ENCODE results near the gene SIMC1. TPM values are rescaled to one million over a fixed set of nuclear protein-coding genes. Genes with fewer than 3 reads are reported as not detected.
A peak's percentile ranks its signal among the peaks of the same experiment; 100 is the strongest.

The SIMC1 gene
- total RNA-seq, 2 experiments from 2014 or later, result 24.6 to 36.9 TPM

DNA sequence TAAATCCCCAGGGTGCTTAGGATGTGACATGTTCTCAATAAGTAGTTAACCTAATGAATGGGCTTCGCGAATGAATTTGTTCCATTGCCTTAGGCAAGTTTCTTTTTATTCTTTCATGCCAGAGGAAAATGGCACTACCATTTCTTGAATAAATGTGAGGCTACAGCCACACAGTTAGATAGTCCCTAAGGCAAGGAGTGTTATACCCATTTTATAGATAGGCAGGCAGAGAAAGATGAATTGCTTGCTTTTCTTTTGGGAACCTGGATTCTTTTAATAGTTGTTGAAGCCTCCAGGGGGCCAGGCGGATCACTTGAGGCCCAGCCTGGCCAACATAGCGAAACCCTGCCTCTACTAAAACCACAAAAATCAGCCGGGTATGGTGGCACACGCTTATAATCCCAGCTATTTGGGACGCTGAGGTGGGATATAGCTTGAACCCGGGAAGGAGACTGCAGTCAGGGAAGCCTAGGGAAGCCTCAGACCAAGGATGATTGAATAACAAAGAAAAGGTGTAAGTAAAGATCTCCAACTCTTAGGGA is 149.2 kb downstream of the SIMC1 start:
- DNase-seq, result no peak
- Mint-ChIP-seq H3K9me3 (ENCODE audit: low read depth) (no peaks in the 10 kb centered on the region), H3K4me3 (peak overlapping the region; percentile 93), H3K36me3 (peaks cover 50% of the 10 kb centered on the region), H3K4me1 (peaks cover 36% of the 10 kb centered on the region), H3K27ac (peak overlapping the region; percentile 99), H3K27me3 (no peaks in the 10 kb centered on the region)
- CTCF ChIA-PET, result interaction anchor here (1.3 to 2.2 kb wide), 3 partner anchors 29 to 191 kb away, joined by 4 to 9 read pairs (median 8); partner anchors contain the start of genes CLTB and FAF2
- no peak for ATAC-seq

DNA sequence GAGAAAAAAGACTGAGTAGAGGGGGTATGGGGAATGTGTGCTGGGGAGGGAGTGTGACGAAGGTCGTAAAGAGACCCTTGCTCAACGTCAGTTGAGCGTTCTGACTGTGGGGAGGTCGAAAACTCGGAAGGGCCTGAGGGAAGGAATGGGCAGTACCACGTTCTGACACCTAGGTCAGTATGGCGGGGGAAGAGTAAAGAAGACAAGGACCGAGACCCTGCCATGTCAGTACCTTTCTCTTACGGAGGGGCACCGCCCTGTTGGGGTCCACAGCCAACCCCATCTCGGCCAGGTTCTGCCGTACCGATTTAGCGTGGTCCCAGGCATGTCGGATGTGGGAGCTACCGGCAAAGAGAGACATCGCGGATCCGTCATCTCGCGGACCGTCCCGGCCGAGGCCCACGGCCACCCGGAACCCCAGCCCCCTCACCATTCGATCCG is 149.8 kb downstream of the SIMC1 start:
- no peak for DNase-seq
- peak overlapping the region; percentile 93 for H3K4me3 Mint-ChIP-seq
- ATAC-seq, result peak; percentile 0
- no peaks in the 10 kb centered on the region for H3K9me3 Mint-ChIP-seq (ENCODE audit: low read depth)
- CTCF ChIA-PET, result interaction anchor here (1.2 to 2.2 kb wide), 6 partner anchors 26 to 191 kb away, joined by 3 to 9 read pairs (median 6); partner anchors contain the start of genes CLTB, FAF2, KIAA1191 and RNF44
- peaks cover 36% of the 10 kb centered on the region for H3K4me1 Mint-ChIP-seq
- peak overlapping the region; percentile 99 for H3K27ac Mint-ChIP-seq
- no peaks in the 10 kb centered on the region for H3K27me3 Mint-ChIP-seq
- H3K36me3 Mint-ChIP-seq, result peaks cover 46% of the 10 kb centered on the region

DNA sequence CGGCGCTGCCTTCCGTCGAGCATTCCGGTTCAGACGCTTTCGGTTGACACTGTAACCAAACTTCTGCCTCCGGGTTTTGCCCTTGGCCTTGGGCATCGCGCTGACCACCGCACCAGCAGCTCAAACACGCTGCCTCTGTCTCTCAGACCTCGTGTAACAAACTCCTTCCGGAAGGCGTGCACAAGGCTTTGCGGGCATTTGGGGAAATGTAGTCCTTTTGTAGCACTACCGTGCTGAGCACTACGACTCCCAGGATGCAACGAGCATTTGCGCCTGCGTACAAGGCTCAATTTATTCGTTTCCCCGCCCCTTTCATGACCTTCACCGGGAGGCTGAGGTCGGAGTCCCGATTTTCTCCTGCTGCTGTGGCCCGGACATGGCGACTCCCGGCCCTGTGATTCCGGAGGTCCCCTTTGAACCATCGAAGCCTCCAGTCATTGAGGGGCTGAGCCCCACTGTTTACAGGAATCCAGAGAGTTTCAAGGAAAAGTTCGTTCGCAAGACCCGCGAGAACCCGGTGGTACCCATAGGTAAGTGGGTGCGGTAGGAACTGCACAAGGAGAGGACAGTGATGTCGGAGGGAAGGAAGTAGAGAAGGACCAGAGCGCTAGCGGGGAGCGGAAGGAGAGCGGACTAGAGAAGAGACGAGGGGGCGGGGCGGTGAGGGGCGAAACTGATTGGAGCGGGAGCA is 150.4 kb downstream of the SIMC1 start, which contains the start of the genes HIGD2A and NOP16:
Gene HIGD2A (plus strand): TSS at position 308 of the 691 bp plus-strand sequence. CDS start 69 bp downstream, at position 377.
Gene NOP16 (minus strand): TSS at position 155 of the 691 bp plus-strand sequence. CDS start 59 bp downstream, at position 96.
- Mint-ChIP-seq H3K36me3 (peaks cover 42% of the 10 kb centered on the region), H3K4me3 (peak within 1 kb of the TSS; percentile 93), H3K4me1 (peaks cover 36% of the 10 kb centered on the region), H3K27ac (peak within 1 kb of the TSS; percentile 99), H3K9me3 (ENCODE audit: low read depth) (no peaks in the 10 kb centered on the region), H3K27me3 (no peaks in the 10 kb centered on the region)
- peak; percentile 100 for DNase-seq
- CTCF ChIA-PET, result interaction anchor here (0.6 to 2.2 kb wide), 8 partner anchors 27 to 593 kb away, joined by 3 to 9 read pairs (median 4); partner anchors contain the start of genes CLTB, FAF2, KIAA1191 and RNF44
- ATAC-seq, result peak; percentile 92

DNA sequence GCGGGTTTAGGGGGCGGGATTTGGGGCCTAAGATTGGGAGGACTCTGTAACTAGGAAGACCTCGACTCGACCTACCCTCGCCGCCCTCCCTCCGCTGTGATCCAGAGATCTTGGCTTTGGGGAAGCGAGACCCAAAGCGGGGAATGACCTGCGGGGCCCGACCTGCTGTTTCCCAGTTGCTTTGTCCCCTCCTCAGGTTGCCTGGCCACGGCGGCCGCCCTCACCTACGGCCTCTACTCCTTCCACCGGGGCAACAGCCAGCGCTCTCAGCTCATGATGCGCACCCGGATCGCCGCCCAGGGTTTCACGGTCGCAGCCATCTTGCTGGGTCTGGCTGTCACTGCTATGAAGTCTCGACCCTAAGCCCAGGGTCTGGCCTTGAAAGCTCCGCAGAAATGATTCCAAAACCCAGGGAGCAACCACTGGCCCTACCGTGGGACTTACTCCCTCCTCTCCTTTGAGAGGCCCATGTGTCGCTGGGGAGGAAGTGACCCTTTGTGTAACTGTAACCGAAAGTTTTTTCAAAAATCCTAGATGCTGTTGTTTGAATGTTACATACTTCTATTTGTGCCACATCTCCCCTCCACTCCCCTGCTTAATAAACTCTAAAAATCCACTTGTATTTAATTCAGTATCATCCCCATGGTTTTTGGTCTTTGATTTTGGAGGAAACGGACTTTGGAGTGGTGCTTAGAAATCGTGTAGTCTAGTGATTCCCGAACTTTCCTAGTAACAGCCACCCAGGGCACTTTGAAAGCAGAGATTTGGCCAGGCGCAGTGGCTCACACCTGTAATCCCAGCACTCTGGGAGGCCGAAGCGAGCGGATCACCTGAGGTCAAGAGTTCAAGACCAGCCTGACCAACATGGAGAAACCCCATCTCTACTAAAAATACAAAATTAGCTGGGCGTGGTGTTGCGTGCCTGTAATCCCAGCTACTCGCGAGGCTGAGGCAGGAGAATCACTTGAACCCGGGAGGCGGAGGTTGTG is 151.2 kb downstream of the SIMC1 start:
- Mint-ChIP-seq H3K27ac (peak overlapping the region; percentile 99), H3K27me3 (no peaks in the 10 kb centered on the region), H3K4me1 (peaks cover 36% of the 10 kb centered on the region), H3K36me3 (peaks cover 36% of the 10 kb centered on the region), H3K9me3 (ENCODE audit: low read depth) (no peaks in the 10 kb centered on the region), H3K4me3 (peak overlapping the region; percentile 93)
- DNase-seq, result no peak
- CTCF ChIA-PET, result interaction anchor here (0.6 to 2.2 kb wide), 7 partner anchors 27 to 592 kb away, joined by 3 to 9 read pairs (median 5); partner anchors contain the start of genes CLTB, FAF2, KIAA1191 and RNF44
- peak; percentile 52 for ATAC-seq

DNA sequence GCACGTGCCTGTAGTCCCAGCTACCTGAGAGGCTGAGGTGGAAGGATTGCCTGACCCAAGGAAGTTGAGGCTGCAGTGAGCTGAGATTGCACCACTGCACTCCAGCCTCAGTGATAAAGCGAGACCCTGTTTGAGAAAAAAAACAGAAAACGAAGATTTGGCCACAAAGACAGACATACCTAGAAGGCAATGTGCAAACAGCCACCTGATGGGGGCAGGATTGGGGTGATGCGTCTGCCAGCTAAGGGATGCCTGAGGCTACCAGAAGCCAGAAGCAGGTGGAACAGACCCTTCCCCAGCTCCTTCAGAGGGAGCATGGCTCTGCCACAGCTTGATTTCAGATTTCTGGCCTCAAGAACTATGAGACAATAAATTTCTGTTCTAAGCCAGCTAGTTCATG is 153.3 kb downstream of the SIMC1 start:
- ATAC-seq, result no peak
- no peaks in the 10 kb centered on the region for H3K27me3 Mint-ChIP-seq
- DNase-seq, result no peak
- H3K36me3 Mint-ChIP-seq, result peaks cover 21% of the 10 kb centered on the region
- CTCF ChIA-PET, result interaction anchor here (1.2 to 1.7 kb wide), 2 partner anchors 16 to 139 kb away, joined by 3 read pairs; no protein-coding TSS in a partner anchor
- peaks cover 19% of the 10 kb centered on the region for H3K4me1 Mint-ChIP-seq
- no peak overlapping the region for H3K27ac Mint-ChIP-seq
- no peak overlapping the region for H3K4me3 Mint-ChIP-seq
- no peaks in the 10 kb centered on the region for H3K9me3 Mint-ChIP-seq (ENCODE audit: low read depth)

DNA sequence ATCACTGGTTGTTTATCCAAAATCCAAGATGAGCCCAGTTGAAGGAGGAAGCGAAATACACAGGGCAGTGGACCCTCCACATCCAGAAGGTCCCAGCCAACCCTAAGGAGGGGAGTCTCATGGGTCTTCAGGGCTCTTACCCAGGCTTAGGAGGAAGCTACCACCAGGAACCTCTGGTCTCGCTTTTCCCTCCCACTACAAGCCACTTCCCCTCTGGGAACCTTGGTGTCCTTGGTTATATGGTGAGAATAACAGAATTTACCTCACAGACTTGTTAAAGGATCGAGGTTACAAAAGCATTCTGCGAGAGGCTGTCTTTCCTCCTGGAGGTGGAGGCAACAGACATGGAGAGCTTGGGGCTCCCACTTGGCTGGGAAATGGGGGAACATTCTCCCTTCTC is 153.8 kb downstream of the SIMC1 start:
- H3K9me3 Mint-ChIP-seq (ENCODE audit: low read depth), result no peaks in the 10 kb centered on the region
- no peak overlapping the region for H3K27ac Mint-ChIP-seq
- no peaks in the 10 kb centered on the region for H3K27me3 Mint-ChIP-seq
- H3K4me3 Mint-ChIP-seq, result no peak overlapping the region
- H3K4me1 Mint-ChIP-seq, result peaks cover 14% of the 10 kb centered on the region
- CTCF ChIA-PET, result interaction anchor here (1.2 to 1.7 kb wide), 2 partner anchors 16 to 138 kb away, joined by 3 read pairs; no protein-coding TSS in a partner anchor
- no peak for ATAC-seq
- peaks cover 18% of the 10 kb centered on the region for H3K36me3 Mint-ChIP-seq
- DNase-seq, result no peak

DNA sequence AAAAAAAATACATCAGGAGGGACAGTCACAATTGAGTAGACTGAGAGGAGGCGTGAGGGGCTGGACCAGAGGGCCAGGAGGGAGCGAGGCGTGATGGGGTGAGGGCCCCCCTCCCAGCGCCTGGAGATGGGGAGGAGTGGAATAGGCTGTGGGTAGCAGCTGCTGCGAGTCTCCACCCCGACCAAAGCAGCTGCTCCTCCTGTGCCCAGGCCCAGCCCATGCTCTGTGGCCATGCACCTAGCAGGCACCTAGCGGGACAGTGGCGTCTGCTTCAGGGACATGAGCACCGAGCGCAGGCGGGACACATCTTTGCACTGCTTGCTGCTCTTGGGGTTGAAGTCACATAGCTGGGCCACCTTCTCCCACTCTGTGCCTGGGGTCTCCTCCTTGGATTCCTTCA is 154.3 kb downstream of the SIMC1 start:
- no peak for DNase-seq
- CTCF ChIA-PET, result interaction anchor here (1.2 to 1.7 kb wide), 2 partner anchors 15 to 138 kb away, joined by 3 read pairs; no protein-coding TSS in a partner anchor
- Mint-ChIP-seq H3K9me3 (ENCODE audit: low read depth) (no peaks in the 10 kb centered on the region), H3K27ac (no peak overlapping the region), H3K36me3 (peaks cover 15% of the 10 kb centered on the region), H3K27me3 (no peaks in the 10 kb centered on the region), H3K4me3 (no peak overlapping the region), H3K4me1 (peaks cover 9% of the 10 kb centered on the region)
- no peak for ATAC-seq

DNA sequence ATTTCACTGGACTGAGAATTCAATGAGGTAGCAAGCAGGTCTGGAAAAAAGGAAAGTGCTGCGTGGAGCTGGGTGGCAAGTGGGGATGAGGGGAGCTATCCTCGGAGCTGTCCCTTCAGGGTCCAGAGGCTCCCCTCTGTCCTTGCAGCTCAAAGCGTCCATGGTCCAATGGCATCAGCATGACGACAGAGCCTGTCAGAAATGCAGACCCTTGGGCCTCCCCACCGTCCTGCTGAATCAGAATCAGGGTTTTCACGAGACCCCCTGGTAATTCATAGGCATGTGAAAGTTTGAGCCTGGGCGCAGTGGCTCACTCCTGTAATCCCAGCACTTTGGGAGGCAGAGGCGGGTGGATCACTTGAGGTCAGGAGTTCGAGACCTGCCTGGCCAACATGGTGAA is 155.9 kb downstream of the SIMC1 start:
- Mint-ChIP-seq H3K9me3 (ENCODE audit: low read depth) (no peaks in the 10 kb centered on the region), H3K27ac (no peak overlapping the region), H3K4me3 (no peak overlapping the region), H3K36me3 (peaks cover 12% of the 10 kb centered on the region), H3K27me3 (no peaks in the 10 kb centered on the region), H3K4me1 (peaks cover 5% of the 10 kb centered on the region)
- ATAC-seq, result no peak
- DNase-seq, result no peak
- CTCF ChIA-PET, result no interaction called here

DNA sequence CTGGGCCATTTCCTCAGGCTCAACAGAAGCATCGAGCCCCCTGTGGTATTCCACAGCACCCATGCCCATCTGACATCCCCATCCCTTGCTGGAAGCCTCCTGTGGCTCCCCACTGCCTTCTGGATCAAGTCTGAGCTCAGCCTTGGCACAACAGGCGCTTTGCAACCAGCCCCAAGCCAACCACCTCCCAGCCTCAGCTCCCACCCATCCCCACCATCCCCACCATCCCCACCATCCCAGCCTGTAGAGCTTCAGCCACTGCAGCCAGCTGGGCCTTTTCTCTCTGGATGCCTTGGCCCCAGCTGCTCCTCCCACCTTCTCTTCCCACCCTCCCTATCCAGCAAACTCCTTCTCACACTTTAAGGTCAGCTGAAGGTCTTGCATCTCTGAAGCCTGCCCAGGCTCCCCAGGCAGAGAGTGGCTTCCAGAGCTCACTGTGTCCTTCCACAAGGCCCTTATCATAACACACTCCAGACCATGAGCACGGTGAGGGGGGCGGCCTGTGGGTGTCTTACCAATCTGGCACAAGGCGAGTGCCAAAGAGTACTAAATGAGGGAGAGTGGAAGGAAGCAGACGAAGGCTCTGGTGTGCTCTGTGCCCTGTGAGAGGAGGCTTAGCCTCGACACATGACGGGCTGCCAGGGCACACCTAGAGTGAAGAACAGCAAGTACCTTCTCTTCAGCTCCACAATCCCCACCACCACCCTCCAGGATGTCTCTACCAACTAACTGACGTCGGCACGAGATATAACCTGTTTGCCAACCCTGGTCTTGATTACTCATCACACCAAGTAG is 156.9 kb downstream of the SIMC1 start:
- Mint-ChIP-seq H3K27me3 (no peaks in the 10 kb centered on the region), H3K9me3 (ENCODE audit: low read depth) (no peaks in the 10 kb centered on the region), H3K27ac (no peak overlapping the region), H3K4me1 (peaks cover 2% of the 10 kb centered on the region), H3K4me3 (no peak overlapping the region), H3K36me3 (peaks cover 10% of the 10 kb centered on the region)
- ATAC-seq (no peak), DNase-seq (no peak)
- CTCF ChIA-PET, result no interaction called here

Small RNA genes lying within 50 kb of the gene (microRNA-seq; reads per million reads assigned to microRNA genes)
- 6.8 reads per million, percentile 20 among the genes with 10 or more reads in this experiment for gene MIR1271

Other genes with a start within 250 kb of the SIMC1 start
- 10 to 100 TPM; 50.0 to 53.1 TPM for gene KIAA1191, start 123.3 kb downstream of the SIMC1 start, total RNA-seq
- gene ARL10, start 127.1 kb downstream of the SIMC1 start, total RNA-seq, result 1 to 10 TPM; 6.3 to 9.0 TPM
- gene NOP16, start 150.2 kb downstream of the SIMC1 start, total RNA-seq, result 10 to 100 TPM; 44.8 to 68.3 TPM
- 10 to 100 TPM; 86.0 to 87.7 TPM for gene HIGD2A, start 150.3 kb downstream of the SIMC1 start, total RNA-seq
- gene CLTB, start 178.1 kb downstream of the SIMC1 start, total RNA-seq, result 10 to 100 TPM; 56.7 to 61.8 TPM
- gene FAF2, start 210.0 kb downstream of the SIMC1 start, total RNA-seq, result 10 to 100 TPM; 29.9 to 38.7 TPM